Right lobe of liver (tissue), 4 donors: Measurements from ENCODE around the gene RSBN1.

ENCODE experiments used
- POLR2A ChIP-seq: fragments of 450-650 bp; IDR thresholded peaks from one replicate; pipeline ENCODE4 v1.6.1; 2017; ENCODE audit warnings: antibody characterized with exemption, mild to moderate bottlenecking
- TF ChIP-seq, protein P1 (sequence below), 4 donors: fragments of 200-600 bp in 3 of 4; fragments of 450-650 bp in 1 of 4; IDR thresholded peaks; one replicate each; pipeline versions ENCODE4 v1.5.1 to v1.8.0; 2016 to 2022; ENCODE audit warnings: antibody characterized with exemption in 4 of 4, mild to moderate bottlenecking in 2 of 4
- donor health status: DM: no; HTN: no; CAD: no.
- donor health status: DM: no; HTN: no; CAD: no.
- donor health status: DM: no; HTN: yes; CAD: no.

DNA sequence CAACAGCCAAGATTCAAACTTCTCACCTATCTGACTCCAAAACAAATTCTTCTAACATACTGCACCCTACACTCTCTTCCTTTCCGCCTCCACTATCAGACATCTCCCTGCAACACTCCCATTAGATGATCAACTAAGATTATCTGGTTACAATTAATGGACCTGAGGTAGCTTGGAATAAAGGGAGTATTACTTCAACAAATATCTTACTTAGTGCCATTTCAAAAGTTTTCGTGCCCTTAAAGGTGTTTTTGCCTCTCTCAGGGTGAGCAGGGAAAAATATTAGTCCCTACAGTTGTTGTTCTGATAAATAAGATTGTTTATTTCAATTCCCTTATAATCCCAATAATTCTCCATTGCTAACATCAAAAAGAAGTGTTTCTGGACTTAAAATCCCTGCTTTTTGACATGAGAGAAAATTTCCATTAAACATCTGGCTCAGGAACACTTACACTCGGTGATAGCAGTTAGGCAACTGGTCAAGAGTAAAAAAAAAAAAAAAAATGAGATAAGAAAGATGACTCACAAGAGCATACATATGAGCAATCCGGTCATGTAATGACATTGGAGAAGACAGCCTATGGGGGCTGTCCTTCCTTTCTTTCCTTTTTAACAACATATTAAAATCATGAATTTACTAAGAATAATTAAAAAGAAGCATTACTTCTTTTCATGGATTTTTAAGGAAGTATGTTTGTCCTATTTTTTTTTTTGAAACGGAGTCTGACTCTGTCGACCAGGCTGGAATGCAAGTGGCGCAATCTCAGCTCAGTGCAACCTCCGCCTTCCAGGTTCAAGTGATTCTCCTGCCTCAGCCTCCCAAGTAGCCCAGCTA, 7.6 kb downstream of the RSBN1 start:
- TF ChIP-seq, protein P1, sequence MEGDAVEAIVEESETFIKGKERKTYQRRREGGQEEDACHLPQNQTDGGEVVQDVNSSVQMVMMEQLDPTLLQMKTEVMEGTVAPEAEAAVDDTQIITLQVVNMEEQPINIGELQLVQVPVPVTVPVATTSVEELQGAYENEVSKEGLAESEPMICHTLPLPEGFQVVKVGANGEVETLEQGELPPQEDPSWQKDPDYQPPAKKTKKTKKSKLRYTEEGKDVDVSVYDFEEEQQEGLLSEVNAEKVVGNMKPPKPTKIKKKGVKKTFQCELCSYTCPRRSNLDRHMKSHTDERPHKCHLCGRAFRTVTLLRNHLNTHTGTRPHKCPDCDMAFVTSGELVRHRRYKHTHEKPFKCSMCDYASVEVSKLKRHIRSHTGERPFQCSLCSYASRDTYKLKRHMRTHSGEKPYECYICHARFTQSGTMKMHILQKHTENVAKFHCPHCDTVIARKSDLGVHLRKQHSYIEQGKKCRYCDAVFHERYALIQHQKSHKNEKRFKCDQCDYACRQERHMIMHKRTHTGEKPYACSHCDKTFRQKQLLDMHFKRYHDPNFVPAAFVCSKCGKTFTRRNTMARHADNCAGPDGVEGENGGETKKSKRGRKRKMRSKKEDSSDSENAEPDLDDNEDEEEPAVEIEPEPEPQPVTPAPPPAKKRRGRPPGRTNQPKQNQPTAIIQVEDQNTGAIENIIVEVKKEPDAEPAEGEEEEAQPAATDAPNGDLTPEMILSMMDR (IDR thresholded peaks at IDR 0.05) = no peak
- TF ChIP-seq POLR2A = no peak
